Cortex of kidney (tissue), 1 donor: ENCODE data around the gene GPRC5B.

ENCODE experiments used
- DNase-seq: peaks from one replicate; lab custom pipeline; 2025; lab: John Stamatoyannopoulos, UW

Gene GPRC5B

GRCh38 chr16:19898166-19898565 is 13.5 kb upstream of the GPRC5B start:
- DNase-seq: no peak

- no peak for DNase-seq
Observed at GRCh38 chr16:19896951-19897350, 12.3 kb upstream of the GPRC5B start.

GRCh38 chr16:19894586-19894985 is 9.9 kb upstream of the GPRC5B start:
- no peak for DNase-seq

GRCh38 chr16:19892902-19893301 is 8.3 kb upstream of the GPRC5B start:
- no peak for DNase-seq

GRCh38 chr16:19890901-19891300 is 6.3 kb upstream of the GPRC5B start:
- DNase-seq: no peak

- DNase-seq: no peak
Observed at GRCh38 chr16:19888834-19889233, 4.2 kb upstream of the GPRC5B start.

GRCh38 chr16:19886073-19886941 is 1.7 kb upstream of the GPRC5B start:
- no peak for DNase-seq

GRCh38 chr16:19885451-19886072 is 914 bp upstream of the GPRC5B start:
- no peak for DNase-seq

- no peak for DNase-seq
Observed at GRCh38 chr16:19883966-19884485, 622 bp downstream of the GPRC5B start.

- no peak for DNase-seq
Observed at GRCh38 chr16:19883296-19883965, 1.2 kb downstream of the GPRC5B start.

- DNase-seq: no peak
Observed at GRCh38 chr16:19882646-19883045, 2.0 kb downstream of the GPRC5B start.

GRCh38 chr16:19882186-19882585 is 2.5 kb downstream of the GPRC5B start:
- no peak for DNase-seq

- no peak for DNase-seq
Observed at GRCh38 chr16:19881783-19882182, 2.9 kb downstream of the GPRC5B start.

GRCh38 chr16:19881028-19881427 is 3.6 kb downstream of the GPRC5B start:
- no peak for DNase-seq

GRCh38 chr16:19879241-19879792 is 5.3 kb downstream of the GPRC5B start:
- DNase-seq: no peak

- DNase-seq: no peak
Observed at GRCh38 chr16:19878757-19879156, 5.9 kb downstream of the GPRC5B start.

GRCh38 chr16:19876501-19877059 is 8.1 kb downstream of the GPRC5B start:
- no peak for DNase-seq

- DNase-seq: no peak
Observed at GRCh38 chr16:19875900-19876299, 8.7 kb downstream of the GPRC5B start.

- DNase-seq: no peak
Observed at GRCh38 chr16:19874851-19875546, 9.6 kb downstream of the GPRC5B start.

GRCh38 chr16:19874026-19874425 is 10.6 kb downstream of the GPRC5B start:
- DNase-seq: no peak

- no peak for DNase-seq
Observed at GRCh38 chr16:19872935-19873334, 11.7 kb downstream of the GPRC5B start.
